ENCODE results near the gene RNASEL.

- TF ChIP-seq CTCF (IDR thresholded peaks at IDR 0.05) (no peak), FOXJ3 (CRISPR knock-in tag; IDR thresholded peaks at IDR 0.05) (no peak), GATA2 (CRISPR knock-in tag; IDR thresholded peaks at IDR 0.05) (no peak), REST (IDR thresholded peaks at IDR 0.05; ENCODE audit: low read depth, low read length) (no peak), MXI1 (IDR thresholded peaks at IDR 0.05; ENCODE audit: low read depth, low read length) (no peak), POLR2AphosphoS5 (IDR thresholded peaks at IDR 0.05; ENCODE audit: low read depth, low read length) (no peak), RXRA (IDR thresholded peaks at IDR 0.05; ENCODE audit: borderline replicate concordance, low read depth) (no peak), NFIC (IDR thresholded peaks at IDR 0.05; ENCODE audit: borderline replicate concordance) (no peak), SMC3 (IDR thresholded peaks at IDR 0.05; ENCODE audit: low read depth, low read length) (no peak), MAX (IDR thresholded peaks at IDR 0.05; ENCODE audit: low read depth) (no peak), PBX3 (IDR thresholded peaks at IDR 0.05) (no peak), RCOR1 (IDR thresholded peaks at IDR 0.05; ENCODE audit: low read length) (no peak), GABPA (IDR thresholded peaks at IDR 0.05; ENCODE audit: low read depth) (no peak), TAF1 (IDR thresholded peaks at IDR 0.05; ENCODE audit: borderline replicate concordance, low read depth, low read length) (no peak)
Measured at GRCh38 chr1:182607566-182607965, 18.5 kb upstream of the RNASEL start.
